Adrenal gland (tissue), 12 donors: ENCODE measurements around the gene ARHGEF28. TPM values are rescaled to one million over a fixed set of nuclear protein-coding genes. Genes with fewer than 3 reads are reported as not detected.
A peak's percentile ranks its signal among the peaks of the same experiment; 100 is the strongest.

Experiments used
- DNase-seq, 7 donors: peaks; one replicate each; pipeline ENCODE4 v3.0.0-alpha.2; 2019 to 2020
- H3K27ac ChIP-seq, 5 donors: fragments of 200-600 bp; sonication (generic) in 4 of 5; 1 replicate in 3 of 5; 2 replicates in 2 of 5; pipeline versions ENCODE4 v1.5.1 to v1.8.0; 2016 to 2020; ENCODE audit warnings: mild to moderate bottlenecking in 1 of 5
- H3K27me3 ChIP-seq: fragments of 200-600 bp; 2 replicates; pipeline ENCODE4 v1.8.0; 2021
- H3K36me3 ChIP-seq, 2 donors: fragments of 200-600 bp; replicated peaks in 1 of 2; 1 replicate in 1 of 2; 2 replicates in 1 of 2; pipeline versions ENCODE4 v1.5.1 to v1.8.0; 2018 to 2022
- H3K4me1 ChIP-seq, 2 donors: fragments of 200-600 bp; replicated peaks in 1 of 2; 1 replicate in 1 of 2; 2 replicates in 1 of 2; pipeline versions ENCODE4 v1.5.1 to v1.8.0; 2018 to 2021
- H3K4me3 ChIP-seq, 4 donors: fragments of 200-600 bp; sonication (generic) in 3 of 4; one replicate each; pipeline ENCODE4 v1.5.1; 2016 to 2018
- H3K9me3 ChIP-seq, 3 donors: fragments of 200-600 bp; sonication (generic) in 1 of 3; replicated peaks in 1 of 3; 1 replicate in 2 of 3; 2 replicates in 1 of 3; pipeline versions ENCODE4 v1.5.1 to v1.8.0; 2016 to 2021
- POLR2A ChIP-seq, 2 donors: fragments of 450-650 bp; IDR thresholded peaks; one replicate each; pipeline ENCODE4 v1.6.1; 2017; ENCODE audit warnings: antibody characterized with exemption in 2 of 2, mild to moderate bottlenecking in 2 of 2, moderate library complexity in 1 of 2
- WGBS, 4 donors: extraction: QIAGEN DNeasy Blood & Tissue Kit in 2 of 4; methylation state at CpG; one replicate each; pipeline versions ENCODE4 v1.1.5 to v1.1.7; 2013 to 2017; 5-methylcytosine and 5-hydroxymethylcytosine counted together
- intact Hi-C, 2 donors: fragments of 100-400 bp; cut with DNase I; formaldehyde crosslinking; loops; one replicate each; pipeline versions ENCODE4 v1.14.1 to v1.15.0; 2022 to 2023
- polyA plus RNA-seq, 3 donors: library from polyadenylated mRNA; stranded (reverse); fragments of 200-250 nt in 2 of 3; fragments of 350-450 nt in 1 of 3; fragmentation: Illumina TruSeq in 1 of 3; extraction: RNeasy Lipid Tissue Mini Kit (QIAGEN cat#74804) in 1 of 3; gene quantifications; one replicate each; pipeline ENCODE4 v1.2.3, GENCODE V29; 2013 to 2014
- total RNA-seq, 9 donors: library from RNA; depleted of rRNA in 4 of 9; stranded (reverse); fragments of >200 nt in 4 of 9; fragments of 120-200 nt in 1 of 9; fragmentation: NEBNext Ultra II Directional in 1 of 9; extraction: Animal tissue kit (Norgen Biotek cat#: 25700) in 1 of 9; gene quantifications; one replicate each; pipeline versions ENCODE4 v1.1.0 to v1.2.4, GENCODE V29; 2013 to 2023
- TF ChIP-seq, protein P1 (sequence below), 6 experiments: fragments of 450-650 bp in 4 of 6; fragments of 200-600 bp in 2 of 6; sonication (generic) in 1 of 6; IDR thresholded peaks; 1 replicate in 5 of 6; 2 replicates in 1 of 6; pipeline versions ENCODE4 v1.5.1 to v1.8.0; 2016 to 2021; ENCODE audit warnings: antibody characterized with exemption in 6 of 6, mild to moderate bottlenecking in 2 of 6, moderate library complexity in 1 of 6
- donor health status: healthy with polysubstance abuse.
- donor health status: Bipolar disorder and iron deficiency.
- donor health status: DM: yes; HTN: yes; CAD: no.
- donor health status: DM: no; HTN: no; CAD: no.
- donor health status: DM: no; HTN: no; CAD: no.
- donor health status: DM: yes; HTN: yes; CAD: no.

ARHGEF28 gene
- total and polyA plus RNA-seq, 12 donors = 25.3 to 138 (median 42.4) TPM

- H3K4me1 ChIP-seq = peaks cover 22 to 24% of the 10 kb centered on the region in 2 donors
- H3K36me3 ChIP-seq = no peaks in the 10 kb centered on the region
- TF ChIP-seq, protein P1, sequence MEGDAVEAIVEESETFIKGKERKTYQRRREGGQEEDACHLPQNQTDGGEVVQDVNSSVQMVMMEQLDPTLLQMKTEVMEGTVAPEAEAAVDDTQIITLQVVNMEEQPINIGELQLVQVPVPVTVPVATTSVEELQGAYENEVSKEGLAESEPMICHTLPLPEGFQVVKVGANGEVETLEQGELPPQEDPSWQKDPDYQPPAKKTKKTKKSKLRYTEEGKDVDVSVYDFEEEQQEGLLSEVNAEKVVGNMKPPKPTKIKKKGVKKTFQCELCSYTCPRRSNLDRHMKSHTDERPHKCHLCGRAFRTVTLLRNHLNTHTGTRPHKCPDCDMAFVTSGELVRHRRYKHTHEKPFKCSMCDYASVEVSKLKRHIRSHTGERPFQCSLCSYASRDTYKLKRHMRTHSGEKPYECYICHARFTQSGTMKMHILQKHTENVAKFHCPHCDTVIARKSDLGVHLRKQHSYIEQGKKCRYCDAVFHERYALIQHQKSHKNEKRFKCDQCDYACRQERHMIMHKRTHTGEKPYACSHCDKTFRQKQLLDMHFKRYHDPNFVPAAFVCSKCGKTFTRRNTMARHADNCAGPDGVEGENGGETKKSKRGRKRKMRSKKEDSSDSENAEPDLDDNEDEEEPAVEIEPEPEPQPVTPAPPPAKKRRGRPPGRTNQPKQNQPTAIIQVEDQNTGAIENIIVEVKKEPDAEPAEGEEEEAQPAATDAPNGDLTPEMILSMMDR (IDR thresholded peaks at IDR 0.05) = no peak
- TF ChIP-seq POLR2A (IDR thresholded peaks at IDR 0.05) = no peak
- peak overlapping the region in 4 of 5 donors; percentile 0 to 63 (median 55) for H3K27ac ChIP-seq
- intact Hi-C loops = no loop called here
- no peak overlapping the region for H3K4me3 ChIP-seq
- no peaks in the 10 kb centered on the region for H3K27me3 ChIP-seq
- H3K9me3 ChIP-seq = no peaks in the 10 kb centered on the region
- WGBS, 4 donors = 58 to 71% (median 63%) methylated on average over 2 of the region's 2 CpGs
- DNase-seq = no peak
Observed at GRCh38 chr5:73801686-73802085, 175.7 kb downstream of the ARHGEF28 start.

DNA sequence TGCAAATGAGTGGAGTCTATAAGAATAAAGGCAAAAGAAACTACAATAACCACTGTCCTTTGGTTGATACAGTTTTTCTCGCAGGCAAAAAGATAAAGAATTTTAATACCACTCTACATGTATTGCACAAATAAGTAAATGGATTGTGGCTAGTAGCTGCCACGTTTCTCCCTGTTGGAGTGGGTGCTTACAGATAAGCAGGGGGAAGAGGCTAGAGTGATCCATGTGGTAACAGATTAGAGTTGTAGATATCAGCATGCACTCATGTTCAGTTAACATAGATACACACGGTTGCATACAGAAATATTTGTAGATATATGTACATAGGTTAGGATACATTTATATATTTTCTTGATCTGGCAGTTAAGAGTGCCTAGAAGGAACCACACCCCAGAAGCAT lies 179.5 kb downstream of the ARHGEF28 start:
- no peak overlapping the region for H3K4me3 ChIP-seq
- peaks cover 11 to 12% of the 10 kb centered on the region in 2 donors for H3K4me1 ChIP-seq
- no peak overlapping the region for H3K27ac ChIP-seq
- no peak for DNase-seq
- no peak for TF ChIP-seq POLR2A (IDR thresholded peaks at IDR 0.05)
- TF ChIP-seq, protein P1 (IDR thresholded peaks at IDR 0.05) = no peak
- H3K9me3 ChIP-seq = no peaks in the 10 kb centered on the region
- no peaks in the 10 kb centered on the region for H3K36me3 ChIP-seq
- WGBS, 4 donors = 70 to 83% (median 76%) methylated on average over 3 of the region's 3 CpGs
- no peaks in the 10 kb centered on the region for H3K27me3 ChIP-seq
- intact Hi-C loops = no loop called here

DNA sequence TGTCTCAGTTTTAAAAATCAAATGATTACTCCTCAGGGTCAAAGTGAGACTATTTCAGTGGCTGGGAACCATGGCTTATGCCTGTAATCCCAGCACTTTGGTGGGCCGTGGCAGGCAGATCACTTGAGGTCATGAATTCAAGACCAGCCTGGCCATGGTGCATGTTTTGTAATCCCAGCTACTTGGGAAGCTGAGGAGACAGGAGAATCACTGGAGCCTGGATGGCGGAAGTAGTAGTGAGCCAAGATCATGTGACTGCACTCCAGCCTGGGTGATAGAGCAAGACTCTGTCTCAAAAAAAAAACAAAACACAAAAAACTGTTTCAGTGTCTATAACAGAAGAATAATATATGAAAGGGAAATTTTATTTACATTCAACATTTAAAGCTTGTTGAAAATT lies 182.9 kb downstream of the ARHGEF28 start:
- intact Hi-C loops = no loop called here
- Histone ChIP-seq H3K27me3 (no peaks in the 10 kb centered on the region), H3K36me3 (no peaks in the 10 kb centered on the region), H3K9me3 (no peaks in the 10 kb centered on the region), H3K4me3 (no peak overlapping the region), H3K4me1 (no peaks in the 10 kb centered on the region), H3K27ac (no peak overlapping the region)
- WGBS, 4 donors = 90 to 97% (median 93%) methylated on average over 2 of the region's 2 CpGs
- no peak for TF ChIP-seq POLR2A (IDR thresholded peaks at IDR 0.05)
- TF ChIP-seq, protein P1 (IDR thresholded peaks at IDR 0.05) = no peak
- DNase-seq = no peak

- H3K4me3 ChIP-seq = no peak overlapping the region
- TF ChIP-seq POLR2A (IDR thresholded peaks at IDR 0.05) = no peak
- TF ChIP-seq, protein P1 (IDR thresholded peaks at IDR 0.05) = no peak
- DNase-seq = no peak
- H3K4me1 ChIP-seq = no peaks in the 10 kb centered on the region
- no peaks in the 10 kb centered on the region for H3K36me3 ChIP-seq
- no peak overlapping the region for H3K27ac ChIP-seq
- WGBS, 4 donors = 92 to 97% (median 95%) methylated on average over 3 of the region's 3 CpGs
- H3K27me3 ChIP-seq = no peaks in the 10 kb centered on the region
- intact Hi-C loops = no loop called here
- no peaks in the 10 kb centered on the region for H3K9me3 ChIP-seq
Observed at GRCh38 chr5:73810429-73810828, 184.4 kb downstream of the ARHGEF28 start.
